ENCODE measurements around the gene ZNF507. TPM values are rescaled to one million over a fixed set of nuclear protein-coding genes. Genes with fewer than 3 reads are reported as not detected.

Gene ZNF507
- total and polyA plus RNA-seq, 2 experiments from 2014 or later: 4.6 to 10.2 TPM

DNA sequence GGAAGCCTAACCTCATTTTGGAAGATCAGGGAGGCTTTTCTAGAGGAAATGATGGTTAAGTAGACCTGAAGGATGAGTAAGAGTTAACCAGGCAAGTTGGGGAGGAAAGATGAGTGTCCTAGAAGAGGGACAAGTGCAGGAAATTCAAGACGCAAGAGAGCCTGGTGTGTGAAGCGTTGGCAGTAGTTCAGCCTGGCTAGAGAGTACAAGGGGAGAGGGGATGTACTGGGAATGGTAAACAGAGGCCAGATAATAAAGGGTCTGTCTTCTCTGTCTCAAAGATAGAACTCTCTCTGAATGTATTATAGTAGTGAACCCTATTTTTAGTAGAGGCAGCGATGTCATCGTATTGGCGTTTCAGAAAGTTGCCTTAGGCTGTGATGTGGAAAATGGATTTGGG is 69.8 kb downstream of the ZNF507 start:
- Histone ChIP-seq H3K36me3 (peaks cover 24% of the 10 kb centered on the region), H3K27ac (no peak overlapping the region), H3K27me3 (no peaks in the 10 kb centered on the region), H3K4me1 (ENCODE audit: low read depth) (no peaks in the 10 kb centered on the region), H3K4me3 (no peak overlapping the region), H3K9me3 (ENCODE audit: low read depth) (no peaks in the 10 kb centered on the region)
- no peak for DNase-seq (ENCODE audit: low read depth in 1 of 2, low spot score in 1 of 2)
- TF ChIP-seq, protein P1, sequence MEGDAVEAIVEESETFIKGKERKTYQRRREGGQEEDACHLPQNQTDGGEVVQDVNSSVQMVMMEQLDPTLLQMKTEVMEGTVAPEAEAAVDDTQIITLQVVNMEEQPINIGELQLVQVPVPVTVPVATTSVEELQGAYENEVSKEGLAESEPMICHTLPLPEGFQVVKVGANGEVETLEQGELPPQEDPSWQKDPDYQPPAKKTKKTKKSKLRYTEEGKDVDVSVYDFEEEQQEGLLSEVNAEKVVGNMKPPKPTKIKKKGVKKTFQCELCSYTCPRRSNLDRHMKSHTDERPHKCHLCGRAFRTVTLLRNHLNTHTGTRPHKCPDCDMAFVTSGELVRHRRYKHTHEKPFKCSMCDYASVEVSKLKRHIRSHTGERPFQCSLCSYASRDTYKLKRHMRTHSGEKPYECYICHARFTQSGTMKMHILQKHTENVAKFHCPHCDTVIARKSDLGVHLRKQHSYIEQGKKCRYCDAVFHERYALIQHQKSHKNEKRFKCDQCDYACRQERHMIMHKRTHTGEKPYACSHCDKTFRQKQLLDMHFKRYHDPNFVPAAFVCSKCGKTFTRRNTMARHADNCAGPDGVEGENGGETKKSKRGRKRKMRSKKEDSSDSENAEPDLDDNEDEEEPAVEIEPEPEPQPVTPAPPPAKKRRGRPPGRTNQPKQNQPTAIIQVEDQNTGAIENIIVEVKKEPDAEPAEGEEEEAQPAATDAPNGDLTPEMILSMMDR (IDR thresholded peaks at IDR 0.05; ENCODE audit: low read depth, low read length): no peak

DNA sequence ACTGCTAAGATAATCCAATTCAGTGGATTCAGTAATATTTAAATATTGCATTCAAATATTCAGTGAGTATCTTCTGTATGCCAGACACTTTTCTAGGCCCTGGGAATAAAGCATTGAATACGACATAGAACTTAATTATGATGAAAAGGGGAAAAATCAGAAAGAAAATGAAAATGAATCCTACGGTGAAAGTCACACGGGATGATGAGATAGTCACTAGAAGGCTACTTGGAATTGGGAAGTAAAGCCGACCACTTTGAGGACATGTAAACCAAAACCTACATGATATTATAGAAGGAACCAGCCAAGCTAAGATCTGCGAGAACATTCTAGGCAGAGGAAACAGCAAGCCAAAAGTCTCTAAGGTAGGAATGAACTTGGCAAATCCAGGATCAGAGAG is 70.3 kb downstream of the ZNF507 start:
- no peaks in the 10 kb centered on the region for H3K4me1 ChIP-seq (ENCODE audit: low read depth)
- no peak overlapping the region for H3K27ac ChIP-seq
- DNase-seq (ENCODE audit: low read depth in 1 of 2, low spot score in 1 of 2): no peak
- no peaks in the 10 kb centered on the region for H3K27me3 ChIP-seq
- H3K36me3 ChIP-seq: peaks cover 22% of the 10 kb centered on the region
- H3K9me3 ChIP-seq (ENCODE audit: low read depth): no peaks in the 10 kb centered on the region
- TF ChIP-seq, protein P1 (IDR thresholded peaks at IDR 0.05; ENCODE audit: low read depth, low read length): no peak
- no peak overlapping the region for H3K4me3 ChIP-seq

DNA sequence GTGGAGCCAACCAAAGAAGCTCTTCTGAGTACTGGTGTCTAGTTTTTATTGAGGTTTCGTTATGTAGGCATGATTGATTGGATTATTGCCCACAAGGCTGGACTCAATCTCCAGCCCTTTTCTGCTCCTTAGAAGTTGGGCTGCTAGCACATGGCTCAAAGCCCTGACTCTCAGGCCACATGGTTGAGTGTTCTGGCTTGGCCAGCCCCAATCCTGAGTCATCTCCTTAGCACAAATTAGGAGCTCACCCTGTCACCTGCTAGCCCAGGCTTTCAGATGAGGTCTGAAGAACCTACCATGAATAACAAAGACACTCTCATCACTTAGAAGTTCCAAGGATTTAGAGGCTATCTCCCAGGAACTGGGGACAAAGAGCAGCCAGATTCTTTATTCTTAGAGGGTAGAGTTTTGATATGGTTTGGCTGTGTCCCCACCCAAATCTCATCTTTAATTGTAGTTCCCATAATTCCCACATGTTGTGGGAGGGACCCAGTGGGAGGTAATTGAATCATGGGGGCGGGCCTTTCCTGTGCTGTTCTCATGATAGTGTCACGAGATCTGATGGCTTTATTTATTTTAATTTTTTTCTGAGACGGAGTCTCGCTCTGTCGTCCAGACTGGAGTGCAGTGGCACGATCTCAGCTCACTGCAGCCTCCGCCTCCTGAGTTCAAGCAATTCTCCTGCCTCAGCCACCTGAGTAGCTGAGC is 71.5 kb downstream of the ZNF507 start:
- H3K9me3 ChIP-seq (ENCODE audit: low read depth): no peaks in the 10 kb centered on the region
- H3K36me3 ChIP-seq: peaks cover 14% of the 10 kb centered on the region
- no peaks in the 10 kb centered on the region for H3K27me3 ChIP-seq
- DNase-seq (ENCODE audit: low read depth in 1 of 2, low spot score in 1 of 2): no peak
- peaks cover 4% of the 10 kb centered on the region for H3K4me1 ChIP-seq (ENCODE audit: low read depth)
- H3K4me3 ChIP-seq: no peak overlapping the region
- no peak overlapping the region for H3K27ac ChIP-seq
- TF ChIP-seq, protein P1 (IDR thresholded peaks at IDR 0.05; ENCODE audit: low read depth, low read length): no peak

DNA sequence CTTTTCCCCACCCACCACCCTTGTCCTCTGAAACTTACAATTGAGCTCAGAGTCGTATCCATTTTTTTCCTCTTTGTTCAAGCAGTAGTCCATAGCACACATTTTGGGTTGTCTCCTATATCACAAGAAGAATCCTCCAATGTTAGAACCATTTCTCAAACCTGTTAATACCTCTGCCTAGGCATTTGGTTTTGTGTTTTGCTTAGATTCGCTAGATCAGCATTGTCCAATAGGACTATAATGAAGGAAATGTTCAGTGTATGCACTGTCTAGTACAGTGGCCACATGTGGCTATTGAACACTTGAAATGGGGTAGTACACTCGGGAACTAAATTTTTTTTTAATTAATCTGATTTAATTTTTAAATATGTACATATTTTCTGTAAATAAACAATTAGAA is 72.7 kb downstream of the ZNF507 start:
- DNase-seq (ENCODE audit: low read depth in 1 of 2, low spot score in 1 of 2): no peak
- Histone ChIP-seq H3K36me3 (peaks cover 4% of the 10 kb centered on the region), H3K4me3 (no peak overlapping the region), H3K4me1 (ENCODE audit: low read depth) (peaks cover 6% of the 10 kb centered on the region), H3K9me3 (ENCODE audit: low read depth) (no peaks in the 10 kb centered on the region), H3K27me3 (no peaks in the 10 kb centered on the region), H3K27ac (no peak overlapping the region)
- TF ChIP-seq, protein P1 (IDR thresholded peaks at IDR 0.05; ENCODE audit: low read depth, low read length): no peak

DNA sequence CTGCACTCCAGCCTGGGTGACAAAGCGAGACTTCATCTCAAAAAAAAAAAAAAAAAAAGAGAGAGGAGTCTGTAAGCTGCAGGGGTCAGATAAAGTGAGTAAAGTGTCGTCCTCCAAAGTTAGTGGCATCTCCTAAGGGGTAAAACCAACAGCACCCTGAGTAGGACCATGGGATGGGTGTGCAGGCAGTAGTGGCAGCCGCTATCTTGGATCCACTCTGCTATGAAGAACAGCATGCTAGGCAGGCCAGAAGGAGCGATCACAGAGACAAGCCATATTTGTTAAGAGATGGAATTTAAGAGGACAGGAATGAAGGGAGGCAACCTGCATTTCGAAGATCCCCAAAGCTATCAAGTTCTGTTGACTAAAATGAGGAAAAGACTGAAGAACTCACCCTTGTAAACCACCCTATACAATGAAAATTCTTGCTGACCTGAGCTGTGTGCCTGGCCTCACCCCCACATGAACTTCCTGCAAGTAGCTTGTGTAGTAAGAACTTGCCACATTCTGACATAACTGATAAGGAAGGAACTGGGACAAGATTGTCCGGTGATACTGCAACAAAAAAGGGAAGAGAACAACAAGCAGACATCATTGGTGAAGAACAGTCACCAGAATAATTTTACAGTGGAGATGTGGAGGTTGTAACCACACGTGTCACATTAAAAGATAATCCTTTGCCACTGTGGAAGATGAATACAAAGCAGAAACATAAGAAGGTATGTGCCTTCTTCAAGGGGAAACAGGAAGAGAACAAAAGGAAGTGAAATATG is 76.4 kb downstream of the ZNF507 start:
- H3K4me3 ChIP-seq: no peak overlapping the region
- TF ChIP-seq, protein P1 (IDR thresholded peaks at IDR 0.05; ENCODE audit: low read depth, low read length): no peak
- peak overlapping the region; percentile 49 for H3K27ac ChIP-seq
- H3K9me3 ChIP-seq (ENCODE audit: low read depth): no peaks in the 10 kb centered on the region
- H3K27me3 ChIP-seq: no peaks in the 10 kb centered on the region
- peaks cover 6% of the 10 kb centered on the region for H3K4me1 ChIP-seq (ENCODE audit: low read depth)
- H3K36me3 ChIP-seq: no peaks in the 10 kb centered on the region
- DNase-seq (ENCODE audit: low read depth in 1 of 2, low spot score in 1 of 2): peak in 1 of 2 donors; percentile 65
